Measurements from ENCODE around the gene SPHK1.

DNA sequence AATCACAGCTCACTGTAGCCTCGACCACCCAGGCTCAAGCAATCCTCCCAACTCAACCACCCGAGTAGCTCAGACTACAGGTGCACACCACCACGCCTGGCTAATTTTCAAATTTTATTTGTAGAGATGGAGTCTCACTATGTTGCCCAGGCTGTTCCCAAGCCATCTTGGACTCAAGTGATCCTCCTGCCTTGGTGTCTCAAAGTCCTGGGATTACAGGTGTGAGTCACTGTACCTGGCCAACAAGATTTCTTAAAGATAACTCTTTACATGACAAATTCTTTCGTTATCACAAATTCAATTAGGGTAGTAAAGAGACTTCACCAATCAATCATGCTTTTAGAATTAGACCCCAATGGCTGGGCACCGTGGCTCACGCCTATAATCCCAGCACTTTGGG, 43.1 kb upstream of the SPHK1 start:
- TF ChIP-seq, protein P1, sequence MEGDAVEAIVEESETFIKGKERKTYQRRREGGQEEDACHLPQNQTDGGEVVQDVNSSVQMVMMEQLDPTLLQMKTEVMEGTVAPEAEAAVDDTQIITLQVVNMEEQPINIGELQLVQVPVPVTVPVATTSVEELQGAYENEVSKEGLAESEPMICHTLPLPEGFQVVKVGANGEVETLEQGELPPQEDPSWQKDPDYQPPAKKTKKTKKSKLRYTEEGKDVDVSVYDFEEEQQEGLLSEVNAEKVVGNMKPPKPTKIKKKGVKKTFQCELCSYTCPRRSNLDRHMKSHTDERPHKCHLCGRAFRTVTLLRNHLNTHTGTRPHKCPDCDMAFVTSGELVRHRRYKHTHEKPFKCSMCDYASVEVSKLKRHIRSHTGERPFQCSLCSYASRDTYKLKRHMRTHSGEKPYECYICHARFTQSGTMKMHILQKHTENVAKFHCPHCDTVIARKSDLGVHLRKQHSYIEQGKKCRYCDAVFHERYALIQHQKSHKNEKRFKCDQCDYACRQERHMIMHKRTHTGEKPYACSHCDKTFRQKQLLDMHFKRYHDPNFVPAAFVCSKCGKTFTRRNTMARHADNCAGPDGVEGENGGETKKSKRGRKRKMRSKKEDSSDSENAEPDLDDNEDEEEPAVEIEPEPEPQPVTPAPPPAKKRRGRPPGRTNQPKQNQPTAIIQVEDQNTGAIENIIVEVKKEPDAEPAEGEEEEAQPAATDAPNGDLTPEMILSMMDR (IDR thresholded peaks at IDR 0.05): no peak
- TF ChIP-seq POLR2A (IDR thresholded peaks at IDR 0.05): no peak
